Activated CD4-positive, alpha-beta T cell treated with anti-CD3 and anti-CD28 coated beads, Interleukin-2, amount 50 U/mL, for 4 hours (primary cell): ENCODE measurements around the gene KIAA0232.
A peak's percentile ranks its signal among the peaks of the same experiment; 100 is the strongest.

Source experiments
- DNase-seq, 2 experiments: peaks; one replicate each; pipeline ENCODE4 v3.0.0-alpha.2; 2020

Gene KIAA0232

DNA sequence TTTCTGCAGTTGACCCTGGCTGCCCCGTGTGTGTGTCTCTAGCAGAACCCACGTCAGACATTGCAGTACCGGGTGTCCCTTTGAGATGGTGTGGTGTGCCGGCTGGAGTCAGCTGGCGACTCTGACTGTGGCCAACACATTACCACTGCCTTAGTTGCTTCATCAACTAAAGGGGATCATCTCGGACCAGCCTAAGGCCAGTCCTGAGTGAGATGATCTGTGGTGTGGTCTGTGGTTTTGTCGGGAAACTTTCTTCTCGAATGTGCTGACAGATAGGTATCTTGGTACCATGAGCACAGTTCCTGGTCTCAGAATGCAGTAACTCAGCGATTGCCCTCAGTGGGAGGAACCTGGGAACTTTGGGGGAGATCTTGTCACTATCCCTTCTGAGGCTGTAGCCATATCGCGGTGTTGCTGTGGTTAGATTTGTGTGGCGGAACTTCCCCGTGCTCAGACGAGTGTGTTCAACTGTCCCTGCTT, 142.9 kb downstream of the KIAA0232 start:
- DNase-seq: no peak

GRCh38 chr4:6926081-6926480, 143.6 kb downstream of the KIAA0232 start:
- no peak for DNase-seq

- peak; percentile 79 to 80 for DNase-seq
Observed at GRCh38 chr4:6926681-6927478, 144.4 kb downstream of the KIAA0232 start.

DNA sequence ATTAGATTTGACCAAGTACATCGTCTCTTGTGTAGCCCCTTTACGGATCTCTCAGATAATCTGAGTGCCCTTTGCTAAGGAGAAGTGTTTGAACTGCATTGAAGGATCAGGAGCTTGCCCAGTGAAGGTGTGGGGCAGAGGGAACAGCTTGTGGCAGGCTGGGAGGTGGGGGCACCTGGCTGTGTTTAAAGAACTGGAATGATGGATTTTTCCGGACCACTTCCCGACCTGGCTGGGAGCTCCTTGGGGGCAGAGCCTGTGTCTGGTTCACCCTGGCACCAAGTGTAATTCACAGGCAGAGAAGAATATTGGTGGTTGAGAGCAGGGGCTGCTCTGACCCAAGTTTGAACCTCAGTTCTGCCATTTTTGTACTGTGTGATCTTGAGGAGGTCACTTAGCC, 145.6 kb downstream of the KIAA0232 start:
- DNase-seq: no peak

- DNase-seq: no peak
Observed at GRCh38 chr4:6929339-6929811, 146.8 kb downstream of the KIAA0232 start.

- DNase-seq: no peak
Observed at GRCh38 chr4:6929812-6930464, 147.4 kb downstream of the KIAA0232 start.

- no peak for DNase-seq
Observed at GRCh38 chr4:6932475-6932874, 149.9 kb downstream of the KIAA0232 start.

DNA sequence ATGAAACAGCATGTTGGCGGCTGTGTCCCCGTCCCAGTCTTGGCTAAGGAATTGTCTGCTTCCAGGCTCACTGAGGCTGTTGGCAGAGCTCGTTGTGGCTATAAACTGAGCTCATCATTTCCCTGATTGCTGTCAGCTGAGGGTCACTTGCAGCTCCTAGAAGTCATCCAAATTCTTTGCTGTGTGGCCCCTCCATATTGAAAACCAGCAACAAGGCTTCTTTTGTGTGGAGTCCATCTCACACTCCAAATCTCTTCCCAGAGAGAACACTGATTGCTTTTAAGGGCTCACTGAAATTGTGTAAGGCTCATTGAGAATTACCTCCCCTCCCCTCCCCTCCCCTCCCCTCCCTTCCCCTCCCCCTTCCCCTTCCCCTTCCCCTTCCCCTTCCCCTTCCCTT, 150.4 kb downstream of the KIAA0232 start:
- DNase-seq: no peak
